CD4-positive, alpha-beta T cell treated with Interferon gamma for 1 hour (primary cell): ENCODE results near the gene SPOP.
A peak's percentile ranks its signal among the peaks of the same experiment; 100 is the strongest.
"Not testable (repeated sequence)": the region's sequence is repeated elsewhere in the genome, so short reads cannot be mapped to it uniquely, and the experiment has no call there.

ENCODE experiments used
- DNase-seq: peaks from one replicate; pipeline ENCODE4 v3.0.0-alpha.2; 2020

The SPOP gene

GRCh38 chr17:49568695-49569047 is 109.2 kb downstream of the SPOP start:
- DNase-seq: not testable (repeated sequence)

- DNase-seq: peak; percentile 79
These were observed 109.8 kb downstream of the SPOP start for GRCh38 chr17:49567871-49568694.

DNA sequence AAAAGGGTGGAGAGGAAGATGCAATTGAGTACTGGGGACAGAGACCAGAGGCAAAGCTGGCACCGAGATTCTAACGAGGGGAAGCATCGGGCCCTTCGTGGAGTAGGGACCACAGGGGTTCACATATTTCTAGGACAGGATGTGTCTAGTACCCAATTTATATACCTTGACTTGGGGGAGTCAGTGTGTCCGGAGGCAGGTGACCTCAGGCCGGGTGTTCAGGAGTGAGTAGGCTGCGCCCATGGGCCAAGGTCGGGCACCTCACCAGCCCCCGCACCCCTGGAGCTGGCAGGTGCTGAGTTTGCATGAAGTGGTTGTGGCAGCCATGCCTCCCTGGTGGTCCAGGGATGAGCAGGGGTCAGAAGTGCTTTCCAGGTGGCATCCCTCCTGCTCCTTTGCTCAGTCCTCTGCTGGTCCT is 110.8 kb downstream of the SPOP start:
- DNase-seq: no peak

DNA sequence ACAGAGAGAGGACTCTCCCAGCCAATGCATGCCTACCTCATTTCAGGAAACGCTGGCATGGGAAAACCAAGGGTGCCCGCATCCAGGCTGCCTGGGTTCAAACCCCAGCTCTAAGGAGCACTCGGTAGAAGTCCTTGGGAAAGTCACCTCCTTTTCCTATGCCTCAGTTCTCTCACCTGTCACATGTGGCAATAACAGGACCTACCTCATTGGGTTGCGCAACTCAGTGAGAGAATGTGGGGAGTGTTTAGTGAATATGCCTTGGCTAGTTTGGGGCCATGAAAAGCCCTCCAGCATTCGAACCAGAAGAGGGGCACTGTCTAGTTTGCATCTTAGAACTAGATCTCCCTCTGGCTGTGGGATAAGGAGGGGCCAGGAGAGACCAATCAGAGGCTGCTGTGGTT is 111.2 kb downstream of the SPOP start:
- no peak for DNase-seq

DNA sequence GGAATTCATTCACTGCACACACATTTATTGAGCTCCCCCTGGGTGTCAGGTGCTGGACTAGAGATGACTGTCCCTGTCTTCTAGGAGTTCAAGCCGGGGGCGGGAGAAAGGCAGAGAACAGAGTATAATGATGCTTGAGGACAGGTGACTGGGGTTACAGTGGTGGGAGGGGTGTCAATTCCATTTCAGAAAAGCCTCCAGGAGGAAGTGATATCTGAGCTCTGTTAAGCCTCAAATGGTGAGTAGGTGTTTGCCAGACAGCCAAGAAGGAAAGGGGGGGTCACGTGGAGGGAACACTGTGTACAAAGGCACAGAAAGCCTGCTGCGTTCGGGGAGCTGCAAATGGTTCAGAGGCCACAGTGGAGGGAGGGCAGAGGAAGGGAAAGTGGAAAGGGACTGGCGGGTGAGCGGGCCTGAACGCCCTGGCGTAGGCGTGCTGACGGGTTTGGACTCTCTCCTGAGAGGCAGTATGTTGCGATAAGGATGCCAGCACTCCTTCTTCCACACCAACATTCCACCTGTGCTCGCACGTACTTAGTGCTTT is 111.9 kb downstream of the SPOP start:
- DNase-seq: no peak

DNA sequence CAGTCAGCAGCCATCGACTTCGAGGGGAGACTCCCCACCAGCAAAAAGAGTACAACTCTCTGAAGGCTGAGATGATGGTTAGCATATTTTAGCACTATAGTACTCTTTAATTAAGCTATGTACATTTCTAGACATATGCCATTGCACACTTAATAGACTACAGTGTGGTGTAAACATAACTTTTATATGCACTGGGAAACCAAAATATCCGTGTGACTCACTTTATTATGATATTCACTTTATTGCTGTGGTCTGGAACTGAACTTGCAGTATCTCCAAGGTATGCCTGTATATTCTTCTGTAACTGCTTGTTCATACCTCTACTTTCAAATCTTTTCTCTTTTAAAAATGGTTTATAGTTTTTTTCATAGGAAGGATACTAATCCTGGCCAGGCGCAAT is 113.3 kb downstream of the SPOP start:
- no peak for DNase-seq

GRCh38 chr17:49557312-49558024 is 120.4 kb downstream of the SPOP start:
- DNase-seq: peak; percentile 18

GRCh38 chr17:49556223-49556943 is 121.5 kb downstream of the SPOP start:
- DNase-seq: peak; percentile 78

- no peak for DNase-seq
These were observed 122.2 kb downstream of the SPOP start for GRCh38 chr17:49555495-49556222.

DNA sequence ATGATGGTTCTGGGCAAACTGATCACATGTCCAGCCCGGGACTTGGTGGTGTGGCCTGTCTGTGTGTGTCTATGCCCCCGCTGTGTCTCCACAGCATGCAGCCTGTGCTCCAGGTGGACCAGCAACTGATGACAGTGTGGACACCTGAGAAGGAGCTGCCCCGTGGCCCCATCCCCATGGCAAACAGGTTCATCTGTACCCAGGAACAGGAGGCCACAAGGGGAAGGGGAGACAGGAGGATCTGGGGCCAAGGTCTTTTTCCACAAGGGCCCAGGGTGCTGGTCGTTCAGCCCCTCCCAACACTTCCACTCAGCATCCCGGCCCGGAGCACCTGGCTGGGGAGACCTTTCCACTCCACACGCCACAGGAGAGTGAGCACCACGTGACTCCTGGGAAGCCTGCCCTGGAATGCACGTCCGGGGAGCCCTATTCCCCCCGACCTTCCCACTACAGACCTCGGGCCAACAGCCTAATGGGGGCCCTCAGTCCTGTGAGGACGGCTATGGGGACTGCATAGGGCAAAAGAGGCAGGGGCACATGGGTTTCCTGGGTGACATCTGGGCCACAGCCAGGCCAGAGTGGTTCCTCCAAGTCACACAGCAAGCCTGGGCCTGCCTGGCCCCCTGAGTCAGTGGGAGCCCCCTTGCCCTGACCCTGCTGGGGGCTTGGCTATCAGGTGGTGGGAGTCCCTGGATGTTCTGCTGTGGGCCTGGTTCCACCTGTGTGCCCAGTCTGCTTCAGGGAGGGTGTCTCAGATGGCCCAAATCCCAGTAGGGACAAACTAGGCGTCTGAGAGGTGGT is 123.0 kb downstream of the SPOP start:
- DNase-seq: no peak

GRCh38 chr17:49553676-49554335 is 124.1 kb downstream of the SPOP start:
- DNase-seq: no peak

GRCh38 chr17:49552070-49552751 is 125.7 kb downstream of the SPOP start:
- DNase-seq: no peak

GRCh38 chr17:49551221-49552069 is 126.5 kb downstream of the SPOP start:
- no peak for DNase-seq

DNA sequence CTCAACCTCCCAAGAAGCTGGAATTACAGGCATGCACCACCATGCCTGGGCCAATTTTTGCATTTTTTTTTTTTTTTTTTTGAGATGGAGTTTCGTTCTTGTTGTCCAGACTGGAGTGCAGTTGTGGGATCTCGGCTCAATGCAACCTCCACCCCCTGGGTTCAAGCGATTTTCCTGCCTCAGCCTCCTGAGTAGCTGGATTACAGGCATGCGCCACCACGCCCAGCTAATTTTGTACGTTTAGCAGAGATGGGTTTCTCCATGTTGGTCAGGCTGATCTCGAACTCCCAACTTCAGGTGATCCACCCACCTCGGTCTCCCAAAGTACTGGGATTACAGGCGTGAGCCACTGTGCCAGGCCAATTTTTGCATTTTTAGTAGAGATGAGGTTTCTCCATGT is 127.1 kb downstream of the SPOP start:
- not testable (repeated sequence) for DNase-seq

DNA sequence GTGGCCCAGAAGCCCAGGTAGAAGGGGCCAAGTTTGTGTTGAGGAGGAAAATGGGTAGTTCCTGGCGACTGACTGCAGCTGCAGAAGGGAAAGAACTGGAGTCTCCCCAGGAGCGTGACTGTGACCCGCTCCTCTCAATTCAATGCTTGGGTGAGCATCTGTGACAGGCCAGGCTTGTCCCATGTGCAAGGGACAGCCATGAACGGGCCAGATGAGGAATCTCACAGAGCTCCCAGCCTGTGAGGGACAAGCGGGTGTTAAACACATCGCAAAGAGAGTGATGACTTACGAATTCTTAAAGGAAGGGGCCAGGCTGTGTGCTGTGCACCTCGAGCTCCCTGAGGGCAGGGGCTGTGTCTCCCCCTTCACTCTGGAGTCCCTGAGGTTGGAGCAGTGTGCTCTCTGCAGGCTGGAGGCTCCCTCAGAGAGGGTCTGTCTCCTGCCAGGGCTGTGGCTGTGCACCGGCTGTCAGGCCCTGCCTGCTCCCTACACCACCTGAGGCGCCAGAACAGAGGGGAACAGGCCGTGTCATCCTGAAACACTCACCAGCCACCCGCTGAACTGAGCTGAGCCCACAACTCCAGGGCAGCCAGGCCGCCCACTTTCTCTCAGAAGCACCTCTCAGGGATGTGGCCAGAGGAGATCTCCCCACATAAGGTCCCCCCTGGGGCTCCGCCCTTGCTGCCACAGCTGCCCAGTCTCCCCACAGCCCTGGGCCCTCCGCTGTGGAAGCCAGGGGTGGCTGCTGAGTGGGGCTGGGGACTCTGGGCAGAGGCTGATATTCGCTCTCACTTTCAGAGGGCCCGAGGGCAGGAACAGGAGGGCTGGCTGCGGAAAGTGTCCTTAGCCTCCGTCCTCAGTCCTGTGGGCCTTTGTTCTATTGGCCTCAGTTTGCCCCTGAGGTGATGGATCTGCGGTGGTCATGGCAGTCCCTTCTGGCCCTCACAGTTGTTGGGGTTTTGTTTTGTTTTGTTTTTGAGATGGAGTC is 127.9 kb downstream of the SPOP start:
- no peak for DNase-seq

- no peak for DNase-seq
These were observed 128.6 kb downstream of the SPOP start for GRCh38 chr17:49549311-49549605.
